GM19351 (cell line): ENCODE measurements around the gene ANGPTL2.

ENCODE experiments used
- ATAC-seq: cut with Tn5 transposase; IDR thresholded peaks from one replicate; pipeline ENCODE4 v1.9.1; 2021; ENCODE audit warnings: mild to moderate bottlenecking, moderate library complexity; ENCODE audit not compliant: unreplicated experiment

Gene ANGPTL2

DNA sequence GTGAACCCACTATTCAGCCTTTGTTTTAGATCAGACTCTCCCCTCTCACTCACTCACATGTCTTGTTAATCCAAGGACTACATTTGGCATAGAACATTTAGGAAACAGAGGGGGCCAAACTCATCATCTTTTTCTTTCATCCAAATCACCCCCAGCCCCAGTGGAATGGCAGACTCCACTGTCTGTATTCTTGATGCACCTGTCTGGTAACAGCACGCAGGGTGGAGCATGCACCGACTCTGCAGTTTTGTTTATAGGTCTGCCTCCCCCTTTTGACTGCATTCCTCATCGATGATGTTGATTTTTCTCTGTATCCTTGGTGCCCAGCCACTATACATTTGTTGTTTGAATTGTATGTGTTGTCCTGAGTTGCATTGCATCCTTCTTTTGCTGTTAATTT lies 66.0 kb downstream of the ANGPTL2 start:
- no peak for ATAC-seq

GRCh38 chr9:127055745-127056402 lies 66.6 kb downstream of the ANGPTL2 start:
- no peak for ATAC-seq

DNA sequence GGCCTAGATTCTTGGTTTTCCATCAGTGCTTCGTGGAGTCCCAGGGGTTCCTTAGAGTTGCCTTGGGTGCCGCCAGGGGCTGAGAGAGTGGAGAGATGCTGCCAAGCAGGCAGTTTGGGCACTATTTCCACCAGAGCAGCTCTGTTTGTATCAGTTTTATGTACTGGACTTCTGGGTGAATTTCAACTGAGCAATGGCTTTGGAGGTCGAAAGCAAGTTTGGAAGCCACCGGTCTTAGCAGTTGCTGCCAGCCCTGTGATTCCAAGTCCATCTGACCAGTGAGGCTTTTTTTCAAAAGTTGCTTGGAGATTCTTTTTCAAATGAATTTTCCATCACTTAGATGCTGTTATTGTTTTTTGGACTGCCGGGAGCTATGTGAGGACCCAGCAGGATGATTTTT lies 68.5 kb downstream of the ANGPTL2 start:
- ATAC-seq, result no peak

DNA sequence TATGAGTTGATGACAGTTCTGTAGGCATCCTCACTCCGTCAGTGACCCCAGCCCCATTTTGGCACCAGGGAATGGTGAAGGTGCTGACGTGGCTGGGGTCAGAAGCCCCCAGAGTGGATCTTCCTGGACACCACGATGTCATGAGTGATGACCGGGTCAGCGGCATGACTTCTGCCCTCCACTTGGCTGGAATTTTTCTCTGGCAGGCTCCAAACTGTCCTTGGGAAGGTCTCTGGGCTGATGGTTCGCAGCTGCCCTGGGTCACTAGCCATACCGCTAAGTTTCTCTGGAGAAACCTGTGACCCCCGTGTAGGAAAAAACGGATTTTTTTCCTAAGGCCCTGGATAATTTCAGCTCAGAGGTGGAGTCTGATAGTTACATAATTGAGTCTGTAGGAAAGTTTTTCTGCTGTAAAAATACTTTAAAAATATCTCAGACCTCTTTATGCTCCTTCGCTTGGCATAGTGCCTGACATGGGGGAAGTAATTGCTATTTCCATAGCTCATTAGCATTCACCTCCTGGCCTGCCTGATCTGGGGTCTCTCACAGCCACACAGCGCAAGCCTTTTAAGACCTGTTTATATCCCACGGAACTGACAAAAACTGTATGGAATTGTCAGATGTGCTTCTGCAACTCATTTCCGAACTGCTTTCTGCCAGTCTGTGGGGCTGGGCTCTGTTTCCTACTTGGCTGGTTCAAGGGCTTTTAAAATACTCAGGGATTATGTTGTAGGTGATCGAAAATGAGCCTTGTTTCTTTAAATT lies 69.2 kb downstream of the ANGPTL2 start:
- no peak for ATAC-seq

DNA sequence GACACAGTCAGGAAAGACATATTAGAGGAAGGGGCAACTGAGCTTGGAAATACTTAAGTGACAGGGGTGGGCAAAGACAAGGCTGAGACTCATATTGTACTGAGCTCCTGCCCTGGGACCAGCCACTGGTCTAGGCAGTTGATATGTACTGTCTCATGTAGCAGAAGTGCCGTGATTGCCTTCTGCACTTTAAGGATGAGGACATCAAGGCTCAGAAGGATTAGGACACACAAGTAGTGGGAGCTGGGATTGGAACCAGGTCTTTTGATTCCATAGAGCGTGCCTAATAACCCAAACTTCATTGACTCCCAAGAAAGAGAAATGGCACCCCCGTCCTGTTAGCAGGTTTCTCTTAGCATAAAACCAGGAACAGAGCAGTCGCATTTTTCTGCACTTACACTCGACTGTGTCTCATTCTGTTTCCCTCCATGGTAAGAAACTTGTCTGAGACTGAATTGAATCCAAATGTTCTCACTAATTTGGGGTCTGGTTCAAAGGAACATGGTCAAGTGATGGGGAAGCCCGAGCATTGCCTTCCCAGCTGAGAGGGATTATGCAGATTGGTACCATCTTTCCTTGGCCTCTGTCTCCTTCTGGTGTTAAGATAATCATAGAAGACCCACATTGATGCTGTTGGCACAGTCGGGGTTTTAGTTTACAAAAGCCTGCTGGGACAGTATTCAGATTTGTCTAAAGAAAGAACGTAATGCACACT lies 70.4 kb downstream of the ANGPTL2 start:
- ATAC-seq, result no peak

DNA sequence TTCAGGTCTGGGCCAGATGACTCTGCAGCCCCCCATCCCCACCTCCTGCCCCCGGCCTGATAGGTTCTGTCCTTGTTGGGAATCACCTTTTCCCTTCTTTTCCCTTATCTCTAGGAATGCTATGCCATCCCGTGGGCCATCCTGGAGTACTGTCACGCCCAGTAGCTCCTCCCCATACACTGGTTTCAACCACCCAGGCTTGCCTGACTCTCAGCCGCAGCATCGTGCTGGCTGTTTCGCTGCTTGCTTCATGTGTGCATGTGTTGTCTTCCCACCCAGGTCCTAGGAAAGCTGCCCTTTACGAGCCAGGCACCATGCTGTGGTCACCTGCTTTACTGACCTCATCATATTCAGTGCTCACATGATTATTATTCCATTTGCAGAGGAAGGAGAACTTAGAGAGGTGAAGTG lies 71.8 kb downstream of the ANGPTL2 start:
- no peak for ATAC-seq

DNA sequence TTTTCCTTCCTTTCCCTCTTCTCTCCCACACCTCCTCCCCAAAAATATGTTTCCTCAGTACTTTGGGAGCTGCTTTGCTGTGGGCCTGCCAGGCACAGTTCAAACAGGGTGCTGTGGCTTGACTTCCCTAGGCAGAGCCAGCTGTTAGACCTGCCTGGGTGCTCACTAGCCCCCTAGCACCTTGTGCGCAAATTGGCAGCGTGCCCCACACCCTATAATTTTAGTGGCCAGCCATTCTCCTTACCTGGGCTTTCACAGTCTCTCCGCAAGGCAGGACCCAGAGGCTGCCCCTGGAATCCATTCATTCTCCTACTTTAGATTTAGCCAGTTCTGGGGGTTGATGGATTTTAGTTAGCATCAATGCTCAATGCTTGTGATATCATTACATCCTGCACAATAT lies 72.3 kb downstream of the ANGPTL2 start:
- ATAC-seq, result no peak

GRCh38 chr9:127049581-127049980 lies 72.9 kb downstream of the ANGPTL2 start:
- ATAC-seq, result no peak

GRCh38 chr9:127049044-127049443 lies 73.4 kb downstream of the ANGPTL2 start:
- no peak for ATAC-seq

GRCh38 chr9:127047971-127048370 lies 74.5 kb downstream of the ANGPTL2 start:
- no peak for ATAC-seq

GRCh38 chr9:127045148-127045547 lies 77.3 kb downstream of the ANGPTL2 start:
- ATAC-seq, result no peak

DNA sequence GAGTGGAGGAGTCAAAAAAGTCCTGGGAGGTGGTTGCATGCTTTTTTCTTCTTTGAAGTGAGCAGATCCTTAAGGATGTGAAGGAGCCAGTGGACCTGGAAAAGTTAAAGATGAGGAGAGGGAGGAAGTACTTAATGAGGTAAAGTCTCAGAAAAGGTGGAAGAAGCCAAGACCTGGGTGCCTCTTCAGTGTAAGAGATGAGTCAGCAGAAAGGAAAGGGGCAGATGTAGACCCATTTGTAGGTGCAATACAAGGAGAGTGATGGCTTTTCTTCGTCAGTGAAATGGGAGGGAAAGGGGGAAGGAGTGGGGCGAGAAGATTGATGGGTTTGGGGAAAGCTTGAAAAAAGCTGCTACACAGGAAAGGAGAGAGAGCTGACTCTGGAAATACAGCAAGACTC lies 82.9 kb downstream of the ANGPTL2 start:
- no peak for ATAC-seq

DNA sequence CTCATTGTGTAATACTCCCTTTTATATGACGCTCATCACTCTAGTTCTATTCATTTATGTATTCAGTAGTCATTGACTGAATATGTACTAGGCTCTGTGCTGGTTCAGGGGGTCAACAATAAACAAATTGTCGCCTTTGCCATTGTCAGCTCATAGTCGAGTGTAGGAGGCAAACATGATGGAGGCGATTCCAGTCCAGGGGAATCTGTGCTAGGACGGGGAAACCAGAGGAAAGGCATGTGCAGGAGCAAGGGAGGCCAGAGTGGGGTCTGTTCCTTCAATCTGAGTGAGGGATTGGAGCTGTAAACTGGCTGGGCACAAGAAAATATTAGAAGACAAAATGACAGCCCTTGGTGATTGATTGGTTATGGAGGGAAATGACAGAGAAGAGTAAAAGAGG lies 83.9 kb downstream of the ANGPTL2 start:
- ATAC-seq, result no peak
